ENCODE data around the gene UBE2V1. TPM values are rescaled to one million over a fixed set of nuclear protein-coding genes. Genes with fewer than 3 reads are reported as not detected.
"Not testable (repeated sequence)": the region's sequence is repeated elsewhere in the genome, so short reads cannot be mapped to it uniquely, and the experiment has no call there.

UBE2V1 gene
- total and polyA plus RNA-seq, 12 donors = 61.9 to 113 (median 88.6) TPM

DNA sequence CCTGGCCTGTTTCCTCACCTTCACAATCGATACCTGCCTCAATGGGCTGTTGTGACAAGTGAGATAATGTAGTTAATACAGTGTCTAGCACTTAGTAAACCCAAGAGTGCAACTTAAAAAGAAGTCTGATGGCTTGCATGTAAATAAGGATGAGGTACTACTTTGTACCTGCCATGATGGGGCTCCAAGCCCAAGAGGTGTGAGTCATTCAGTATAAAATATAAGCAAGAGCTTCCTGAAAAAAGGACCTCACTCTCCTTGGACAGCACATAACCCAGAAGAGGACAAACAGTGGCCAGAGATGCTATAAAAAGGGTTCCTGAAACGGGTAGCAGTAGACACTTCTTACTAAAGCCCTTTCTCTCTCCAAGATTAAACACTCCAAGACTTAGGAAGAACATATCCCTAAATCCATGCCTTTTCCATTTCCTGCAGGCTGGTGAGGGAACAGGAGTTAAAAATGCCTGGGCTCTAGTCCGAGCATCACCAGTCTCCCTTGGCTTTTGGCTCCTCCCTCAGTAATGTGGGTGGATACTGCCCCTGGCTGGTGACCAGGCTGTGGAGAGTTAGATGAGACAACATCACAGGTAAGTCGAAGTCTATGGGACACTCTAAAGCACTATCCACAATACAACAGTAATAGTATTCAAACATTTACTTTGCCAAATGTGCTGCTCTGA lies 4.3 kb downstream of the UBE2V1 start:
- peak overlapping the region in 3 of 10 donors; percentile 10 to 100 (median 45) for H3K27ac ChIP-seq
- peaks cover 21 to 87% (median 71%) of the 10 kb centered on the region in 9 donors for H3K4me1 ChIP-seq
- peaks cover 0 to 13% (median 0%) of the 10 kb centered on the region in 9 donors for H3K36me3 ChIP-seq
- no peak overlapping the region for H3K4me3 ChIP-seq
- TF ChIP-seq, protein P1, sequence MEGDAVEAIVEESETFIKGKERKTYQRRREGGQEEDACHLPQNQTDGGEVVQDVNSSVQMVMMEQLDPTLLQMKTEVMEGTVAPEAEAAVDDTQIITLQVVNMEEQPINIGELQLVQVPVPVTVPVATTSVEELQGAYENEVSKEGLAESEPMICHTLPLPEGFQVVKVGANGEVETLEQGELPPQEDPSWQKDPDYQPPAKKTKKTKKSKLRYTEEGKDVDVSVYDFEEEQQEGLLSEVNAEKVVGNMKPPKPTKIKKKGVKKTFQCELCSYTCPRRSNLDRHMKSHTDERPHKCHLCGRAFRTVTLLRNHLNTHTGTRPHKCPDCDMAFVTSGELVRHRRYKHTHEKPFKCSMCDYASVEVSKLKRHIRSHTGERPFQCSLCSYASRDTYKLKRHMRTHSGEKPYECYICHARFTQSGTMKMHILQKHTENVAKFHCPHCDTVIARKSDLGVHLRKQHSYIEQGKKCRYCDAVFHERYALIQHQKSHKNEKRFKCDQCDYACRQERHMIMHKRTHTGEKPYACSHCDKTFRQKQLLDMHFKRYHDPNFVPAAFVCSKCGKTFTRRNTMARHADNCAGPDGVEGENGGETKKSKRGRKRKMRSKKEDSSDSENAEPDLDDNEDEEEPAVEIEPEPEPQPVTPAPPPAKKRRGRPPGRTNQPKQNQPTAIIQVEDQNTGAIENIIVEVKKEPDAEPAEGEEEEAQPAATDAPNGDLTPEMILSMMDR (IDR thresholded peaks at IDR 0.05) = peak in 2 of 9 donors; percentile 7 to 16
- 49 to 53% methylated on average over 4 of the region's 4 CpGs for WGBS, 2 donors
- DNase-seq = no peak
- no peaks in the 10 kb centered on the region for H3K9me3 ChIP-seq
- intact Hi-C loops (cut with DNase I) = no loop called here
- ATAC-seq = no peak
- no peaks in the 10 kb centered on the region for H3K27me3 ChIP-seq

DNA sequence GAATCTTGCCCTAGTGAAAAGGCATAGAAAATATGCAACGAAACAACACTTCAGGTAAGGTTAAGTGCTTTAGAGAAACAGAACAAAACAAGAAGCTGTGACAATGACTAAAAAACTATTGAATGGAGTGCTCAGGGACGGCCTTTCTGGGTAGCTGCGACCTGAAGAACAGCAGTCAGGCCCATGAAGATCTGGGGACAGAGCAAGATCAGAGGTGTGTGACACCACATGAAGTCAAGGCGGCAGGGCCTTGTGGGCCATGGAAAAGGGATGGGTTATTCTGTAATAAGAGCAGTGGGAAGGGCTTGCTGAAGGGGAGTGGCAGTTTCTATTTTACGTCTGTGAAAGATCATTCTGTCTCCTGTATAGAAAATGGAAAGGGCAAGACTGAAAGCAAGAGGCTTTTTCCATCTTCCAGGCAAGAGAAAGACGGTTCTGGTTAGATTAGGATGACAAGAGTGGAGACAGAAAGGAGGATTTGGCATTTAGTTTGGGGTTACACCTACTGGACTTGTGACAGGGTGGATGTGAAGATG lies 5.1 kb downstream of the UBE2V1 start:
- intact Hi-C loops (cut with DNase I) = no loop called here
- DNase-seq (no peak), ATAC-seq (no peak)
- 56 to 65% methylated on average over 6 of the region's 6 CpGs for WGBS, 2 donors
- no peak overlapping the region for H3K4me3 ChIP-seq
- TF ChIP-seq, protein P1 (IDR thresholded peaks at IDR 0.05) = no peak
- H3K36me3 ChIP-seq = peaks cover 0 to 13% (median 0%) of the 10 kb centered on the region in 9 donors
- H3K27me3 ChIP-seq = no peaks in the 10 kb centered on the region
- H3K4me1 ChIP-seq = peaks cover 19 to 86% (median 69%) of the 10 kb centered on the region in 9 donors
- peak overlapping the region in 3 of 10 donors; percentile 1 to 45 (median 10) for H3K27ac ChIP-seq
- no peaks in the 10 kb centered on the region for H3K9me3 ChIP-seq

DNA sequence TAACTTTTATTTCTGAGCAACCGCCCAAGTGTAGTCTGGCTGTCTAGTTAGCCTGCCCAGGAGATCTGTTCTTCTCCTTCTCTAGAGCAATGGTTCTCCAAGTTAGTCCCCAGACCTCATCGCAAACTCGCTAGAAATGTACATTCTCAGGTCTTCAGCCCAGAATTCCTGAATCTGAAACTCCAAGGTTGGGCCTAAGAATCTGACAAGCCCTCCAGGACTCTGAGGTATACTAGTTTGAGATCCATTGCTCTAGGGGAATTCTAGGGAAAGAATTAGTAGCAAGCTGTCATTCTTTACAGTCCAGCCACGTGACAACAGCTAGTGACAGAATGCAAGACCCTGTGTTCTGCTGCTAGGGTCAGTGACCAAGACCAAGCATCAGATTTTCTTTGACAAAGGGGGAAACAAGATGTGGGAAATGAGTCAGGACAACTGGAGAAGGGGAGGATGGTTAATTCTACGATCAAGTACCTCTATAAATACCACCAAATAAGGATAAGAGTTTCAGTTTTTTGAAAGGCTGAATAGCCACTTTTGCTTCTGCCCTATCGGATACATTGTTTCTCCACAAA lies 5.8 kb downstream of the UBE2V1 start:
- H3K4me1 ChIP-seq = peaks cover 19 to 88% (median 71%) of the 10 kb centered on the region in 9 donors
- intact Hi-C loops (cut with DNase I) = no loop called here
- ATAC-seq = no peak

DNA sequence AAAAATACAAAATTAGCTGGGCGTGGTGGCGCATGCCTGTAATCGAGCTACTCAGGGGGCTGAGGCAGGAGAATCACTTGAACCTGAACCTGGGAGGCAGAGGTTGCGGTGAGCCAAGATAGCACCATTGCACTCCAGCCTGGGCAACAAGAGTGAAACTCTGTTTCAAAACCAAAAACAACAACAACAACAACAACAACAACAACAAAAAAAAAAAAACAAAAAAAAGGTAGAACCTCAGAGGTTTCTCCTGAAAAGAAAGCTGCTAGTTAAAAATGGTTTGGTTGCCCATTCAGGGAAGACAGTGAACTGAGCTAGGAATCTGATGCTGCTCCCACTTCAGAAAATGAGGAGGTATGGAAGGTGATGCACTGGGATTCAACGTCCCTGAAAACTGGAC lies 6.3 kb downstream of the UBE2V1 start:
- peaks cover 17 to 88% (median 71%) of the 10 kb centered on the region in 9 donors for H3K4me1 ChIP-seq
- DNase-seq; H3K9me3 ChIP-seq; H3K27me3 ChIP-seq; H3K4me3 ChIP-seq; intact Hi-C loops (cut with DNase I); ATAC-seq: not testable (repeated sequence)
- WGBS, 2 donors = 68 to 87% methylated on average over 5 of the region's 5 CpGs
- peak overlapping the region in 4 of 10 donors; percentile 1 to 45 (median 7) for H3K27ac ChIP-seq
- H3K36me3 ChIP-seq = peaks cover 0 to 13% (median 0%) of the 10 kb centered on the region in 9 donors

More for the DNA sequence above, 5.8 kb downstream of the UBE2V1 start:
- H3K27ac ChIP-seq = peak overlapping the region in 4 of 10 donors; percentile 1 to 45 (median 7)
- H3K27me3 ChIP-seq = no peaks in the 10 kb centered on the region
- 74% methylated on average over 6 of the region's 6 CpGs for WGBS, 2 donors
- peaks cover 0 to 13% (median 0%) of the 10 kb centered on the region in 9 donors for H3K36me3 ChIP-seq
- H3K9me3 ChIP-seq = no peaks in the 10 kb centered on the region
- no peak for DNase-seq
- no peak overlapping the region for H3K4me3 ChIP-seq
- TF ChIP-seq, protein P1 (IDR thresholded peaks at IDR 0.05) = no peak

DNA sequence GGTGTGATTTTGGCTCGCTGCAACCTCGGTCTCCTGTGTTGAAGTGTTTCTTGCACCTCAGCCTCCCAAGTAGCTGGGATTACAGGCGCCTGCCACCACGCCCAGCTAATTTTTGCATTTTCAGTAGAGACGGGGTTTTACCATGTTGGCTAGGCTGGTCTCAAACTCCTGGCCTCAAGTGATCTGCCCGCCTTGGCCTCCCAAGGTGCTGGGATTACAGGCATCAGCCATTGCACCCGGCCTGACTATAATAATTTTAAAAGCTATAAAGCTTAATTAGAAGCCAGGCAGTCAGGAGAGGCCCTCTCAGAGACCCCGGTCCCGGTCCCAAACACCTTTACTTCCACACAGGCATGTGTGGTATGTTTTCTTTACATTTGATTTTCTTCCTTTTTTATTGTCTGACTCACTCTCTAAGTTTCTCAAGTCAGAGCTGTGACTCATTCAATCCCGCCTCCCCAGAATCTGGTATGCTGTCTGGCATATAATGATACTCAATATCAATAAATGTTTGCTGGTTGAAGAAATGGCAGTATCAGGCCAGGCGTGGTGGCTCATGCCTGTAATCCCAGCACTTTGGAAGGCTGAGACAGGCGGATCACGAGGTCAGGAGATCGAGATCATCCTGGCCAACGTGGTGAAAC lies 9.4 kb downstream of the UBE2V1 start:
- DNase-seq; H3K9me3 ChIP-seq; ATAC-seq; H3K4me3 ChIP-seq; intact Hi-C loops (cut with DNase I); H3K27me3 ChIP-seq: not testable (repeated sequence)
- Histone ChIP-seq H3K36me3 (peaks cover 0 to 14% (median 0%) of the 10 kb centered on the region in 9 donors), H3K4me1 (peaks cover 5 to 88% (median 71%) of the 10 kb centered on the region in 9 donors), H3K27ac (peak overlapping the region in 1 of 10 donors; percentile 28)
- WGBS, 2 donors = 90 to 92% methylated on average over 15 of the region's 15 CpGs

DNA sequence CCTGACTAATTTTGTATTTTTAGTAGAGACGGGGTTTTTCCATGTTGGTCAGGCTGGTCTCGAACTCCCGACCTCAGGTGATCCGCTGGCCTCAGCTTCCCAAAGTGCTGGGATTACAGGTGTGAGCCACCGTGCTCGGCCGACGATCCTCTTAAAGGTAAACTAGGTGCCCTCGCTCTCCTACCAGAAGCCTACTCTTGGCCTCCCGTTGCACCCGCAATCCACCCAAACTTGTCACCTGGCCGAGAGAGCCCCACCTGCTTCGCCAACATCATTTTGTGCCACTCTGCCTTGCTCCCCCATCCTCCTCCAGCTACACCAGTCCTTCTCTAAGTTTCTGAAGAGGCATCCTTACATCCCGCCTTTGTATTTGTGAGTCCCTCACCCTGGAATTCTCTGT lies 10.4 kb downstream of the UBE2V1 start:
- DNase-seq = not testable (repeated sequence)
- peak overlapping the region in 1 of 10 donors; percentile 75 for H3K27ac ChIP-seq

More for the DNA sequence above, 10.4 kb downstream of the UBE2V1 start:
- ATAC-seq; H3K4me3 ChIP-seq; H3K27me3 ChIP-seq; intact Hi-C loops (cut with DNase I); H3K9me3 ChIP-seq: not testable (repeated sequence)
- H3K36me3 ChIP-seq = peaks cover 0 to 15% (median 0%) of the 10 kb centered on the region in 9 donors
- H3K4me1 ChIP-seq = peaks cover 3 to 88% (median 71%) of the 10 kb centered on the region in 9 donors
- 96 to 97% methylated on average over 14 of the region's 14 CpGs for WGBS, 2 donors

Data from heart right ventricle (tissue), 16 donors.